Measurements from ENCODE around the gene STRAP.

- no peak for TF ChIP-seq CTCF (IDR thresholded peaks at IDR 0.05)
- TF ChIP-seq POLR2A (IDR thresholded peaks at IDR 0.05): no peak
Observed at GRCh38 chr12:15873556-15873955, 8.6 kb upstream of the STRAP start.
